ENCODE data around the gene LAD1.

The LAD1 gene

GRCh38 chr1:201399018-201399351 lies at the start of gene LAD1:
TSS of gene LAD1 (minus strand) at chr1:201399324. CDS start at chr1:201399306, 18 bp downstream.
- no peak for DNase-seq

- peak; percentile 79 for DNase-seq
Observed at GRCh38 chr1:201447903-201448871, 49.1 kb upstream of the LAD1 start.

GRCh38 chr1:201445310-201445709 lies 46.2 kb upstream of the LAD1 start:
- DNase-seq = no peak

GRCh38 chr1:201444792-201445191 lies 45.7 kb upstream of the LAD1 start:
- no peak for DNase-seq

- no peak for DNase-seq
Observed at GRCh38 chr1:201443747-201444146, 44.6 kb upstream of the LAD1 start.

GRCh38 chr1:201436969-201437368 lies 37.8 kb upstream of the LAD1 start:
- DNase-seq = no peak

- DNase-seq = no peak
Observed at GRCh38 chr1:201436393-201436792, 37.3 kb upstream of the LAD1 start.

- no peak for DNase-seq
Observed at GRCh38 chr1:201434266-201434665, 35.1 kb upstream of the LAD1 start.

- no peak for DNase-seq
Observed at GRCh38 chr1:201433609-201434008, 34.5 kb upstream of the LAD1 start.

GRCh38 chr1:201430776-201431175 lies 31.7 kb upstream of the LAD1 start:
- no peak for DNase-seq

GRCh38 chr1:201429736-201430501 lies 30.8 kb upstream of the LAD1 start:
- DNase-seq = no peak

GRCh38 chr1:201427963-201428362 lies 28.8 kb upstream of the LAD1 start:
- no peak for DNase-seq

- DNase-seq = no peak
Observed at GRCh38 chr1:201426479-201427310, 27.6 kb upstream of the LAD1 start.

GRCh38 chr1:201424146-201424545 lies 25.0 kb upstream of the LAD1 start:
- no peak for DNase-seq

GRCh38 chr1:201423655-201424054 lies 24.5 kb upstream of the LAD1 start:
- DNase-seq = no peak

GRCh38 chr1:201422436-201423030 lies 23.4 kb upstream of the LAD1 start:
- DNase-seq = no peak

- no peak for DNase-seq
Observed at GRCh38 chr1:201422026-201422425, 22.9 kb upstream of the LAD1 start.

- no peak for DNase-seq
Observed at GRCh38 chr1:201421041-201421440, 21.9 kb upstream of the LAD1 start.

GRCh38 chr1:201420608-201421002 lies 21.5 kb upstream of the LAD1 start:
- no peak for DNase-seq

GRCh38 chr1:201419746-201420607 lies 20.9 kb upstream of the LAD1 start:
- DNase-seq = no peak

- DNase-seq = no peak
Observed at GRCh38 chr1:201419256-201419655, 20.1 kb upstream of the LAD1 start.

- DNase-seq = no peak
Observed at GRCh38 chr1:201418461-201418860, 19.3 kb upstream of the LAD1 start.
